GM19395 (cell line): ENCODE data around the gene LHCGR.

Experiments
- ATAC-seq: cut with Tn5 transposase; IDR thresholded peaks from one replicate; pipeline ENCODE4 v1.9.1; 2021; ENCODE audit warnings: mild to moderate bottlenecking, moderate library complexity; ENCODE audit not compliant: unreplicated experiment

Gene LHCGR

GRCh38 chr2:48755473-48755872, at the start of gene LHCGR:
Gene LHCGR (minus strand): TSS chr2:48755724. CDS start chr2:48755671, 53 bp downstream.
- ATAC-seq = no peak

- no peak for ATAC-seq
Measured at GRCh38 chr2:48799601-48800000, 44.1 kb upstream of the LHCGR start.

- ATAC-seq = no peak
Measured at GRCh38 chr2:48795065-48795464, 39.5 kb upstream of the LHCGR start.

- ATAC-seq = no peak
Measured at GRCh38 chr2:48793671-48794070, 38.1 kb upstream of the LHCGR start.

GRCh38 chr2:48792030-48792429, 36.5 kb upstream of the LHCGR start:
- no peak for ATAC-seq

GRCh38 chr2:48790407-48791170, 35.1 kb upstream of the LHCGR start:
- no peak for ATAC-seq

- no peak for ATAC-seq
Measured at GRCh38 chr2:48787580-48787979, 32.1 kb upstream of the LHCGR start.

- no peak for ATAC-seq
Measured at GRCh38 chr2:48781366-48781765, 25.8 kb upstream of the LHCGR start.

GRCh38 chr2:48779019-48779716, 23.6 kb upstream of the LHCGR start:
- no peak for ATAC-seq

GRCh38 chr2:48774251-48774650, 18.7 kb upstream of the LHCGR start:
- no peak for ATAC-seq

GRCh38 chr2:48771241-48772014, 15.9 kb upstream of the LHCGR start:
- no peak for ATAC-seq

- no peak for ATAC-seq
Measured at GRCh38 chr2:48770181-48770580, 14.7 kb upstream of the LHCGR start.

GRCh38 chr2:48768669-48769068, 13.1 kb upstream of the LHCGR start:
- no peak for ATAC-seq

GRCh38 chr2:48767330-48767729, 11.8 kb upstream of the LHCGR start:
- no peak for ATAC-seq

- ATAC-seq = no peak
Measured at GRCh38 chr2:48760826-48761225, 5.3 kb upstream of the LHCGR start.

- ATAC-seq = no peak
Measured at GRCh38 chr2:48759682-48760081, 4.2 kb upstream of the LHCGR start.

GRCh38 chr2:48756289-48756688, 765 bp upstream of the LHCGR start:
- peak; percentile 36 for ATAC-seq

GRCh38 chr2:48754874-48755273, 650 bp downstream of the LHCGR start:
- no peak for ATAC-seq

GRCh38 chr2:48753228-48753627, 2.3 kb downstream of the LHCGR start:
- ATAC-seq = no peak

GRCh38 chr2:48750128-48750739, 5.3 kb downstream of the LHCGR start:
- ATAC-seq = peak; percentile 83
